Sigmoid colon (tissue), 7 donors: ENCODE measurements around the gene PROSER2. TPM values are rescaled to one million over a fixed set of nuclear protein-coding genes. Genes with fewer than 3 reads are reported as not detected.

Source experiments
- DNase-seq: peaks from one replicate; pipeline ENCODE4 v3.0.0-alpha.2; 2019
- H3K27ac ChIP-seq, 4 donors: fragments of 200-600 bp; sonication (generic); one replicate each; pipeline ENCODE4 v1.5.1; 2016 to 2019; ENCODE audit warnings: mild to moderate bottlenecking in 1 of 4
- H3K27me3 ChIP-seq, 3 donors: fragments of 200-600 bp; sonication (generic); one replicate each; pipeline ENCODE4 v1.5.1; 2019; ENCODE audit warnings: mild to moderate bottlenecking in 1 of 3
- H3K36me3 ChIP-seq, 4 donors: fragments of 200-600 bp; sonication (generic); one replicate each; pipeline ENCODE4 v1.5.1; 2016 to 2019
- H3K4me1 ChIP-seq, 4 donors: fragments of 200-600 bp; sonication (generic); one replicate each; pipeline ENCODE4 v1.5.1; 2017 to 2019
- H3K4me3 ChIP-seq, 4 donors: fragments of 200-600 bp; sonication (generic); one replicate each; pipeline ENCODE4 v1.5.1; 2017 to 2019; ENCODE audit warnings: mild to moderate bottlenecking in 2 of 4, moderate library complexity in 1 of 4
- H3K9me3 ChIP-seq, 4 donors: fragments of 200-600 bp in 3 of 4; sonication (generic) in 3 of 4; one replicate each; pipeline versions ENCODE4 v1.5.1 to v1.6.1; 2013 to 2019
- EP300 ChIP-seq, 4 donors: sonication (generic); formaldehyde crosslinking; IDR thresholded peaks; one replicate each; pipeline ENCODE4 v1.6.1; 2017; ENCODE audit warnings: antibody characterized with exemption in 4 of 4
- POLR2A ChIP-seq, 2 donors: fragments of 450-650 bp; IDR thresholded peaks; one replicate each; pipeline ENCODE4 v1.6.1; 2016; ENCODE audit warnings: antibody characterized with exemption in 2 of 2, mild to moderate bottlenecking in 2 of 2, moderate library complexity in 2 of 2
- POLR2AphosphoS5 ChIP-seq, 4 donors: sonication (generic); formaldehyde crosslinking; IDR thresholded peaks; one replicate each; pipeline ENCODE4 v1.6.1; 2017; ENCODE audit warnings: antibody characterized with exemption in 4 of 4
- WGBS, 2 donors: extraction: QIAGEN DNeasy Blood & Tissue Kit; methylation state at CpG; one replicate each; pipeline ENCODE4 v1.1.7; 2013; 5-methylcytosine and 5-hydroxymethylcytosine counted together
- intact Hi-C: fragments of 100-400 bp; cut with DNase I; formaldehyde crosslinking; loops from one replicate; pipeline ENCODE4 v1.15.1; 2023
- polyA plus RNA-seq, 3 donors: library from polyadenylated mRNA; stranded (reverse); fragments of 200-250 nt; gene quantifications; one replicate each; pipeline ENCODE4 v1.2.3, GENCODE V29; 2013
- total RNA-seq, 4 donors: library from RNA; depleted of rRNA; stranded (reverse); fragments of >200 nt; gene quantifications; one replicate each; pipeline ENCODE4 v1.1.0, GENCODE V29; 2016
- TF ChIP-seq, protein P1 (sequence below), 4 experiments: fragments of 450-650 bp in 3 of 4; fragments of 200-600 bp in 1 of 4; IDR thresholded peaks; one replicate each; pipeline ENCODE4 v1.5.1; 2016 to 2019; ENCODE audit warnings: antibody characterized with exemption in 4 of 4, mild to moderate bottlenecking in 3 of 4, moderate library complexity in 2 of 4
- donor health status: healthy with polysubstance abuse.
- donor health status: Bipolar disorder and iron deficiency.
- donor health status: healthy.

Gene PROSER2
- total and polyA plus RNA-seq, 7 donors, result 0.60 to 2.8 (median 1.8) TPM

DNA sequence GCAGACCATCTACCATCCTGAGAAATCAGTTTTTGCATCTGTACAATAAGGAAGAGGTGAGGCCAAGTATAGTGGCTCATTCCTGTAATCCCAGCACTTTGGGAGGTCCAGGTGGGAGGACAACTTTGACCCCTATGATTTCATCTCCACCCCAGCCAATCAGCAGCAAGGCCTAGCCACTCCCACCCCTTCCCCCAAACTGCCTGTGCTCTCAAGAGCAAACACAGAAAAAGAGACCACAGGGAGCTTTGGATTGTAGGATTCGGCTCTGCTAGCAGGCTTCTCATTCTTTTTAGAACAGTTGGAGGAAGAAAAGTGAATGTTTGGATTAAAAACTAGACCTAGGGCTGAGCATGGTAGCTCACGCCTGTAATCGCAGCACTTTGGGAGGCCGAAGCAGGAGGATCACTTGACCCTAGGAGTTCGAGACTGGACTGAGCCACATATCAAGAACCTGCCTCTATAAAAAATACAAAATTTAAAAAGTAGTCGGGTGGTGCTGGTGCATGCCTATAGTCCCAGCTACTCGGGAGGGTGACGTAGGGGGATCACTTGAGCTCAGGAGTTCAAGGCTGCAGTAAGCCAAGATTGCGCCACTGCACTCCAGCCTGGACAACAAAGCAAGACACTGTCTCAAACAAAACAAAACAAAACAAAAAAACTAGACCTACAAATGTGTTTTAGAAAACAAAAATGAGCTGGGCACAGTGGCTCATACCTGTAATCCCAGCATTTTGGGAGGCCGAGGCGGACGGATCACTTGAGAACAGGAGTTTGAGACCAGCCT, 25.1 kb upstream of the PROSER2 start:
- no peaks in the 10 kb centered on the region for H3K36me3 ChIP-seq
- WGBS, 2 donors, result 91 to 93% methylated on average over 12 of the region's 12 CpGs
- no peak overlapping the region for H3K4me3 ChIP-seq
- no peak for TF ChIP-seq POLR2AphosphoS5 (IDR thresholded peaks at IDR 0.05)
- TF ChIP-seq, protein P1, sequence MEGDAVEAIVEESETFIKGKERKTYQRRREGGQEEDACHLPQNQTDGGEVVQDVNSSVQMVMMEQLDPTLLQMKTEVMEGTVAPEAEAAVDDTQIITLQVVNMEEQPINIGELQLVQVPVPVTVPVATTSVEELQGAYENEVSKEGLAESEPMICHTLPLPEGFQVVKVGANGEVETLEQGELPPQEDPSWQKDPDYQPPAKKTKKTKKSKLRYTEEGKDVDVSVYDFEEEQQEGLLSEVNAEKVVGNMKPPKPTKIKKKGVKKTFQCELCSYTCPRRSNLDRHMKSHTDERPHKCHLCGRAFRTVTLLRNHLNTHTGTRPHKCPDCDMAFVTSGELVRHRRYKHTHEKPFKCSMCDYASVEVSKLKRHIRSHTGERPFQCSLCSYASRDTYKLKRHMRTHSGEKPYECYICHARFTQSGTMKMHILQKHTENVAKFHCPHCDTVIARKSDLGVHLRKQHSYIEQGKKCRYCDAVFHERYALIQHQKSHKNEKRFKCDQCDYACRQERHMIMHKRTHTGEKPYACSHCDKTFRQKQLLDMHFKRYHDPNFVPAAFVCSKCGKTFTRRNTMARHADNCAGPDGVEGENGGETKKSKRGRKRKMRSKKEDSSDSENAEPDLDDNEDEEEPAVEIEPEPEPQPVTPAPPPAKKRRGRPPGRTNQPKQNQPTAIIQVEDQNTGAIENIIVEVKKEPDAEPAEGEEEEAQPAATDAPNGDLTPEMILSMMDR (IDR thresholded peaks at IDR 0.05), result no peak
- no peak for TF ChIP-seq EP300 (IDR thresholded peaks at IDR 0.05)
- intact Hi-C loops, result no loop called here
- H3K27me3 ChIP-seq, result no peaks in the 10 kb centered on the region
- DNase-seq, result no peak
- no peaks in the 10 kb centered on the region for H3K9me3 ChIP-seq
- H3K4me1 ChIP-seq, result no peaks in the 10 kb centered on the region
- no peak overlapping the region for H3K27ac ChIP-seq

DNA sequence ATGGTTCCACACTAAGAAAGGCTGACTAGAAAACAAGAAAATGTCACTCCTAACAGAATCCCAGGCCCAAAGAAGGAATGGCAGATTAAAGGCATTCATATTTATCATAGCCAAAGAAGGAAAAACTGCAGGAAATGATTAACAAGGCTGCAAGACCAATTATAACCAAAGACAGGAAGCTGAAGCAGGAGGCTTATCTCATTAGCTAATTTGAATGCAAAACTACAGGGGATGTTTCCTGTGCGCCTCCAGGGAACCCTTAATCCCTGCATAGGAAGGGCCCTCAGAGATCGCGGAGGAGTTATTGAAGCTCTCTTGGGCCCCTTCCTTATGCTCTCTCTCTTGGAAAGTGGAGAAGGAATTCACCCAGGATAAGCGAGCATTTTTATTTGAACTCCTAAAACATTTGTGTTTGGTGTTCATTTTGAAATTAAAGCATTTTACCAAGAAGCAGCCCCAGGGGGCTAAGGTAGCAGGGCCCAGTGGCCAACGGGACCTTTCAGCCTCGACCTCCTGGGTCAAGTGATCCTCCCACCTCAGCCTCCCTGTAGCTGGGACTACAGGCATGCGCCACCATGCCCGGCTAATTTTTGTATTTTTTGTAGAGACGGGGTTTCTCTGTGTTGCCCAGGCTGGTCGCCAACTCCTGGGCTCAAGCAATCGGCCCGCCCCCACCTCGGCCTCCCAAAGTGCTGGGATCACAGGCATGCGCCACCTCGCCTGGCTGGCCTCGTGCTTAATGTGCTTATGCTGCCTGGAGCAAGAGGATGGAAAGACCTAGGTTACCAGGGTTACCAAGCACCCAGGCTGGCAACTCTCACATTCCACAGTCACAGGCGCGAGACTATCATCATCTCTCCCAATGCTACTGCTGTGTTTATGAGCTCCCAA, 24.1 kb upstream of the PROSER2 start:
- intact Hi-C loops, result no loop called here
- H3K27ac ChIP-seq, result no peak overlapping the region

DNA sequence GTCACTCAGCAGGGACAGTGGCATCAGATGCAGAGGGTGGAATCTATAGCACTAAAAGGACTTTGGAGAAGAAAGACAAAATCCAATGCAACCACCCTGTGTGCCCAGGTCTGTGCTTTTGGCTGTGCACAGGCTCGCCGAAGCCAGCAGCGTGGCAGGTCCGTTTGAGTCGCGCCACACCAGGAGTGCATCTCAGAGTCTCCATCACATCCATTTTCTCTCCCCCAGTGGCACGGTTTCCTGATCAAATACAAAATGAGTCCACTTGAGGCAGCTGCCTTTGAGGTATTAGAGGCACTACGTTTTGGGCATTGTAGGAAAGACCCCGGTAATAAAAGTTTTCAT, 23.4 kb upstream of the PROSER2 start:
- TF ChIP-seq, protein P1 (IDR thresholded peaks at IDR 0.05), result no peak
- no peak for TF ChIP-seq POLR2A (IDR thresholded peaks at IDR 0.05)
- no peak for TF ChIP-seq EP300 (IDR thresholded peaks at IDR 0.05)
- no peak for TF ChIP-seq POLR2AphosphoS5 (IDR thresholded peaks at IDR 0.05)
- no peaks in the 10 kb centered on the region for H3K36me3 ChIP-seq
- DNase-seq, result no peak
- 88 to 94% methylated on average over 9 of the region's 9 CpGs for WGBS, 2 donors
- no peak overlapping the region for H3K4me3 ChIP-seq
- no peaks in the 10 kb centered on the region for H3K27me3 ChIP-seq
- intact Hi-C loops, result no loop called here
- no peak overlapping the region for H3K27ac ChIP-seq
- no peaks in the 10 kb centered on the region for H3K9me3 ChIP-seq
- no peaks in the 10 kb centered on the region for H3K4me1 ChIP-seq

More for the DNA sequence above, 24.1 kb upstream of the PROSER2 start:
- 77 to 85% methylated on average over 18 of the region's 18 CpGs for WGBS, 2 donors
- no peaks in the 10 kb centered on the region for H3K36me3 ChIP-seq
- no peaks in the 10 kb centered on the region for H3K4me1 ChIP-seq
- no peak for TF ChIP-seq POLR2AphosphoS5 (IDR thresholded peaks at IDR 0.05)
- no peak for TF ChIP-seq POLR2A (IDR thresholded peaks at IDR 0.05)
- TF ChIP-seq, protein P1 (IDR thresholded peaks at IDR 0.05), result no peak
- TF ChIP-seq EP300 (IDR thresholded peaks at IDR 0.05), result no peak
- H3K9me3 ChIP-seq, result no peaks in the 10 kb centered on the region
- H3K27me3 ChIP-seq, result no peaks in the 10 kb centered on the region
- no peak overlapping the region for H3K4me3 ChIP-seq
- DNase-seq, result no peak

DNA sequence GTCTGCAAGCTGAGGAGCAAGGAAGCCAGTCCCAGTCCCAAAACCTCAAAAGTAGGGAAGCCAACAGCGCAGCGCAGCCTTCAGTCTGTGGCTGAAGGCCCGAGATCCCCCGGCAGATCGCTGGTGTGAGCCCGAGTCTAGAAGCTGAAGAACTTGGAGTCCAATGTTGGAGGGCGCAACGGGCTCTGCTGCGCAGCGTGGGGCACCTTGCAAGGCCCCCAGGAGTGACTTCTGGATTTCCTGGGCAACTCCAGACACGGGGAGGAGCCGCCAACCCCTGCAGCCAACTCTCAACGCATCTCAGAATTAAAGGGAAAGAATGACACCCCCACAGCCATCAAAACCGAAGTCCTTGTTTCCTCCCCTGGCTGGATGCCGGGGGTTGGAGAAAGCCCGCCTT, 18.8 kb upstream of the PROSER2 start:
- TF ChIP-seq, protein P1 (IDR thresholded peaks at IDR 0.05), result no peak
- TF ChIP-seq POLR2AphosphoS5 (IDR thresholded peaks at IDR 0.05) (no peak), EP300 (IDR thresholded peaks at IDR 0.05) (no peak), POLR2A (IDR thresholded peaks at IDR 0.05) (no peak)
- H3K4me1 ChIP-seq, result no peaks in the 10 kb centered on the region
- intact Hi-C loops, result no loop called here
- no peak overlapping the region for H3K27ac ChIP-seq
- no peak overlapping the region for H3K4me3 ChIP-seq
- DNase-seq, result no peak
- 90 to 91% methylated on average over 16 of the region's 16 CpGs for WGBS, 2 donors
- H3K36me3 ChIP-seq, result no peaks in the 10 kb centered on the region
- H3K9me3 ChIP-seq, result no peaks in the 10 kb centered on the region
- H3K27me3 ChIP-seq, result no peaks in the 10 kb centered on the region
